ENCODE measurements around the gene TFAP2B.

- TF ChIP-seq CTCF (conservative IDR thresholded peaks at IDR 0.05 in 1 of 2, IDR thresholded peaks at IDR 0.05 in 1 of 2; ENCODE audit: extremely low read depth in 1 of 2, insufficient read depth in 1 of 2, low read depth in 1 of 2, low read length in 2 of 2) (no peak), EZH2 (IDR thresholded peaks at IDR 0.05; ENCODE audit: borderline replicate concordance, low read length) (no peak)
Measured at GRCh38 chr6:50849796-50850180, 31.1 kb downstream of the TFAP2B start.
